ENCODE measurements around the gene TCP11.

The TCP11 gene

GRCh38 chr6:35165630-35166071 lies 24.5 kb upstream of the TCP11 start:
- no peak for TF ChIP-seq CTCF (IDR thresholded peaks at IDR 0.05; ENCODE audit: borderline replicate concordance, insufficient read depth, low read depth, low read length)
- H3K4me3 ChIP-seq (ENCODE audit: low read depth, low read length), result no peak overlapping the region

GRCh38 chr6:35164868-35165267 lies 23.7 kb upstream of the TCP11 start:
- no peak overlapping the region for H3K4me3 ChIP-seq (ENCODE audit: low read depth, low read length)
- no peak for TF ChIP-seq CTCF (IDR thresholded peaks at IDR 0.05; ENCODE audit: borderline replicate concordance, insufficient read depth, low read depth, low read length)

- H3K4me3 ChIP-seq (ENCODE audit: low read depth, low read length), result no peak overlapping the region
- TF ChIP-seq CTCF (IDR thresholded peaks at IDR 0.05; ENCODE audit: borderline replicate concordance, insufficient read depth, low read depth, low read length), result no peak
Observed at GRCh38 chr6:35164277-35164676, 23.1 kb upstream of the TCP11 start.

GRCh38 chr6:35163836-35164235 lies 22.7 kb upstream of the TCP11 start:
- no peak overlapping the region for H3K4me3 ChIP-seq (ENCODE audit: low read depth, low read length)
- TF ChIP-seq CTCF (IDR thresholded peaks at IDR 0.05; ENCODE audit: borderline replicate concordance, insufficient read depth, low read depth, low read length), result no peak

- H3K4me3 ChIP-seq (ENCODE audit: low read depth, low read length), result no peak overlapping the region
- no peak for TF ChIP-seq CTCF (IDR thresholded peaks at IDR 0.05; ENCODE audit: borderline replicate concordance, insufficient read depth, low read depth, low read length)
Observed at GRCh38 chr6:35161776-35162607, 20.9 kb upstream of the TCP11 start.

- no peak for TF ChIP-seq CTCF (IDR thresholded peaks at IDR 0.05; ENCODE audit: borderline replicate concordance, insufficient read depth, low read depth, low read length)
- no peak overlapping the region for H3K4me3 ChIP-seq (ENCODE audit: low read depth, low read length)
Observed at GRCh38 chr6:35161266-35161665, 20.1 kb upstream of the TCP11 start.

- no peak overlapping the region for H3K4me3 ChIP-seq (ENCODE audit: low read depth, low read length)
- no peak for TF ChIP-seq CTCF (IDR thresholded peaks at IDR 0.05; ENCODE audit: borderline replicate concordance, insufficient read depth, low read depth, low read length)
Observed at GRCh38 chr6:35160642-35161041, 19.5 kb upstream of the TCP11 start.

All from GM12875 (cell line).